RWPE2 (cell line): ENCODE measurements around the gene ITPRIPL2.

Experiments
- ATAC-seq: fragments of 200-7000 bp; cut with Tn5 transposase; 3 replicates; pipeline ENCODE4 v1.9.1; 2021; ENCODE audit warnings: low read depth
- DNase-seq: peaks from one replicate; pipeline ENCODE4 v3.0.0-alpha.2; 2020; ENCODE audit warnings: low spot score
- H3K27ac ChIP-seq: fragments of 450-650 bp; 2 replicates; pipeline ENCODE4 v1.5.1; 2017; ENCODE audit warnings: mild to moderate bottlenecking; ENCODE audit not compliant: poor library complexity, severe bottlenecking
- H3K27me3 ChIP-seq: fragments of 250-450 bp; sonication (Bioruptor Pico); 2 replicates; pipeline ENCODE4 v1.5.1; 2021; ENCODE audit warnings: mild to moderate bottlenecking, moderate library complexity; ENCODE audit not compliant: insufficient read depth, poor library complexity, severe bottlenecking
- H3K36me3 ChIP-seq: fragments of 250-450 bp; sonication (Bioruptor Pico); 2 replicates; pipeline ENCODE4 v1.5.1; 2020; ENCODE audit warnings: low read depth, mild to moderate bottlenecking, moderate library complexity
- H3K4me1 ChIP-seq: fragments of 250-450 bp; sonication (Bioruptor Pico); 2 replicates; pipeline ENCODE4 v1.5.1; 2021; ENCODE audit warnings: mild to moderate bottlenecking, moderate library complexity; ENCODE audit not compliant: insufficient read depth, poor library complexity, severe bottlenecking
- H3K4me3 ChIP-seq: fragments of 250-450 bp; sonication (Bioruptor Pico); 2 replicates; pipeline ENCODE4 v1.5.1; 2021; ENCODE audit warnings: mild to moderate bottlenecking, moderate library complexity; ENCODE audit not compliant: severe bottlenecking
- H3K9me3 ChIP-seq: fragments of 250-450 bp; sonication (Bioruptor Pico); 2 replicates; pipeline ENCODE4 v1.5.1; 2021; ENCODE audit warnings: mild to moderate bottlenecking, moderate library complexity; ENCODE audit not compliant: severe bottlenecking
- CTCF ChIP-seq: fragments of 450-650 bp; IDR thresholded peaks from one replicate; pipeline ENCODE4 v1.5.1; 2017; ENCODE audit warnings: mild to moderate bottlenecking, moderate library complexity; ENCODE audit not compliant: poor library complexity, severe bottlenecking

The ITPRIPL2 gene

GRCh38 chr16:19106625-19107020, 7.1 kb upstream of the ITPRIPL2 start:
- Histone ChIP-seq H3K36me3 (no peaks in the 10 kb centered on the region), H3K27ac (peak overlapping the region; percentile 51), H3K4me3 (no peak overlapping the region), H3K4me1 (peaks cover 13% of the 10 kb centered on the region), H3K27me3 (no peaks in the 10 kb centered on the region), H3K9me3 (no peaks in the 10 kb centered on the region)
- ATAC-seq (no peak), DNase-seq (no peak)
- no peak for TF ChIP-seq CTCF

GRCh38 chr16:19108409-19109287, 5.1 kb upstream of the ITPRIPL2 start:
- DNase-seq (no peak), ATAC-seq (no peak)
- Histone ChIP-seq H3K9me3 (no peaks in the 10 kb centered on the region), H3K27ac (peak overlapping the region; percentile 51), H3K4me1 (peaks cover 13% of the 10 kb centered on the region), H3K36me3 (no peaks in the 10 kb centered on the region), H3K4me3 (no peak overlapping the region), H3K27me3 (no peaks in the 10 kb centered on the region)
- no peak for TF ChIP-seq CTCF

GRCh38 chr16:19109288-19109664, 4.5 kb upstream of the ITPRIPL2 start:
- Histone ChIP-seq H3K4me3 (no peak overlapping the region), H3K27ac (no peak overlapping the region), H3K36me3 (no peaks in the 10 kb centered on the region), H3K9me3 (no peaks in the 10 kb centered on the region), H3K4me1 (peaks cover 13% of the 10 kb centered on the region), H3K27me3 (no peaks in the 10 kb centered on the region)
- no peak for TF ChIP-seq CTCF
- DNase-seq, result no peak
- ATAC-seq, result no peak

- no peak for TF ChIP-seq CTCF
- Histone ChIP-seq H3K4me3 (no peak overlapping the region), H3K4me1 (peaks cover 22% of the 10 kb centered on the region), H3K9me3 (no peaks in the 10 kb centered on the region), H3K27me3 (no peaks in the 10 kb centered on the region), H3K36me3 (peaks cover 10% of the 10 kb centered on the region), H3K27ac (no peak overlapping the region)
- ATAC-seq (no peak), DNase-seq (no peak)
Measured at GRCh38 chr16:19110537-19111360, 3.0 kb upstream of the ITPRIPL2 start.
